ENCODE results near the gene HOXA10.

Gene HOXA10

DNA sequence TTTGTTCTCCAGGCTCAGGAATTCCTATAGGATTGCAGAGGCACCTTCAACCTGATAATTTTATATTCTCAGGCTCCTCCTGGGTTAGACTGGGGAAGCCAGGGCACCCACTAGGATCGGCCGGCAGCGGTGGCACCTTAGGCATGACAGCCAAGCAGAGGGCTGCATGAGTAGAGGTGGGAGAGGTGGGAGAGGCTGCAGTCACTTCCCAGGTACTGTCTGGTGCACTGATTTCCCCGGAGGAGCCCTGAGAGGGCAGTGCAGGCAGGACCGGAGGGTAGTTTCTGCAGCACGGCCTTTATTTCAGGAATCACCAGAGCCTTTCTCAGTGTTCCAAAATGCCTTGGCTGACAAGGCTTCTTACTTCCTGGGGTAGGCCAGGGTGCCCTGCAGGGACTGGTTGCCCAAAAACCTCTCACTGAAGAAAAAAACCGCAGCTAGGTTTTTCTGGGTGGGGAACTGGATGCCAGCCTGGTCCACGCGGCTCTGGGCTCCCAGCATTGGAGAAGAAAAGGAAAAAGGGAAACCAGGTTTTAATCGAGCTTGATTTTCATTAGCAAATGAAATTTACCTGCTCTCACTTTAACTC is 29.3 kb upstream of the HOXA10 start:
- no peak for DNase-seq

GRCh38 chr7:27202862-27203134 is 28.7 kb upstream of the HOXA10 start:
- DNase-seq, result no peak

- DNase-seq, result no peak
Observed at GRCh38 chr7:27202018-27202861, 28.1 kb upstream of the HOXA10 start.

- no peak for DNase-seq
Observed at GRCh38 chr7:27201580-27202017, 27.5 kb upstream of the HOXA10 start.

DNA sequence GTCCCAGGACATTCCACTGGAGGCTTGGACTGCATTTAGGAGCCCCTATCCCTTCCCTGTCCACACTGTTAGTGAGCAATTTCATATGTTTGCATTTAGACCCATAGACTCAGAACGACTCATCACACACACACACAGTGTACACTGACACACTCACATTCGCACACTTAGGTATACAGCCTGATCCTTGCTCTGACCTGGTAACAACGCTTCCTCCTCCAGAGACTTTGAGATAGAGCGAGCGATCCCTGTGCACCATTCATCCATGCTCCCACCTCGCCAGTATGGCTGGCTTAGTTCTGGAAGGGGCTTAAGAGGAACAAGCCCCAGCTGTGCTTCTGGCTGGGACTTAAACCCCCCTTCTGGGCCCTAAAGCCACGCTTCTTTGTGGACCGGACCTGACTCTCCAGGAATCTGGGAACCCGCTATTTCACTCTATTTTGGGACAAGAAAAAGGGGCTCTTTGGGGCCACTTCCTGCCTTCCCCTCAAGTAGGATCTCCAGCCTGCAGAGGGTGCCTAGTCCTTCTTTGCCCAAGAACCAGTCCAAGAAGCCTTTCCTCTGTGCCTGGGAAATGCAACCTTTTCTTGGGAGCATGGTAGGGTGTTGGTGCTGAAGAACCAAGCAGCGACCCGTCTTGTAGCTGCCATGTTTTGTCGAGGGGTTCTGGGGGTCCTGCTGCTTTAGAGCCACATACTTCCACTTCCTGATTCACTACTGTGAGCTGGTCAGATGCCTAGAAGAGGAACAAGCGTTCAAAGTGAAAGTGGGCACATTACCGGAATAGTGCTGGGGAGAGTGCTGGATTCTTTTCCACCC is 26.9 kb upstream of the HOXA10 start:
- DNase-seq, result no peak

GRCh38 chr7:27199849-27200760 is 26.0 kb upstream of the HOXA10 start, which contains the start of gene HOXA13:
HOXA13 (minus strand) TSS chr7:27200091; CDS start chr7:27200077, 14 bp downstream.
- no peak for DNase-seq

GRCh38 chr7:27198871-27199801 is 25.0 kb upstream of the HOXA10 start:
- no peak for DNase-seq

- no peak for DNase-seq
Observed at GRCh38 chr7:27198138-27198841, 24.2 kb upstream of the HOXA10 start.

GRCh38 chr7:27197137-27198042 is 23.3 kb upstream of the HOXA10 start:
- DNase-seq, result no peak

DNA sequence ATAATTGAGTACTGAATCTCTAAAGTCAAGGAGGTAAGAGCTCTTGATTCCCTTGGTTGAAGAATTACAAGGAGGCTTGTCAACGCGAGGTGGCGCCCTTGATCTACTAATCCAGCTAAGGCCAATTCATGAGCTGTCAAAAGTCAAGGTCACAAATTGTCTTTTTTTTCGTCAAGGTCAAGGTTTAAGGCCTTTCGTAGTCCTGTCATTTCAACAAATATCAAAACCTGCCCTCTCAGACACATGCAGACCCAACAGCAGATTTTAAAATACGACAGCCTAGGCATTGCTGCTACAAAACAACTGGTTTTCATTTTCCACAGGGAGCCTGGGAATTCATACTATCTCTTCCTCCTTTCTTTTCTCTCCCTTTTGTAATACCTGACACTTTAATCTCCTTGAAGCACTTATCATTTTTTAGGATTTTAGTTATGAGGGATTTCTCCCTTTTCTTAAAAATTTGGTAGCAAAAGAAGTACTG is 22.2 kb upstream of the HOXA10 start:
- DNase-seq, result peak; percentile 86

GRCh38 chr7:27194686-27195379 is 20.7 kb upstream of the HOXA10 start:
- no peak for DNase-seq

GRCh38 chr7:27194002-27194352 is 19.9 kb upstream of the HOXA10 start:
- no peak for DNase-seq

GRCh38 chr7:27193335-27194001 is 19.3 kb upstream of the HOXA10 start:
- DNase-seq, result no peak

GRCh38 chr7:27192546-27193334 is 18.6 kb upstream of the HOXA10 start:
- DNase-seq, result no peak

- no peak for DNase-seq
Observed at GRCh38 chr7:27191833-27192545, 17.9 kb upstream of the HOXA10 start.

GRCh38 chr7:27191161-27191731 is 17.1 kb upstream of the HOXA10 start:
- DNase-seq, result no peak
